Nephron (organoid): ENCODE measurements around the gene CNTNAP2.

ENCODE experiments used
- H3K27ac Mint-ChIP-seq, 3 experiments: 2 replicates each; pipeline ENCODE4 v1.8.0; 2020; ENCODE audit warnings: mixed read lengths in 3 of 3, mild to moderate bottlenecking in 2 of 3, moderate library complexity in 1 of 3
- H3K27me3 Mint-ChIP-seq: 2 replicates; pipeline ENCODE4 v1.8.0; 2021; ENCODE audit warnings: low read depth, mild to moderate bottlenecking, moderate library complexity, mixed read lengths
- H3K36me3 Mint-ChIP-seq: 2 replicates; pipeline ENCODE4 v1.8.0; 2020; ENCODE audit warnings: low read depth, mixed read lengths
- H3K4me1 Mint-ChIP-seq: 2 replicates; pipeline ENCODE4 v1.8.0; 2020; ENCODE audit warnings: mixed read lengths
- H3K4me3 Mint-ChIP-seq, 3 experiments: 2 replicates each; pipeline ENCODE4 v1.8.0; 2020; ENCODE audit warnings: mild to moderate bottlenecking in 3 of 3, mixed read lengths in 3 of 3, moderate library complexity in 2 of 3
- H3K9me3 Mint-ChIP-seq: 2 replicates; pipeline ENCODE4 v1.8.0; 2020; ENCODE audit warnings: mixed read lengths
- TF ChIP-seq, protein P1 (sequence below), 3 experiments: fragments of 200-600 bp; sonication (generic); IDR thresholded peaks; one replicate each; pipeline ENCODE4 v1.5.0; 2021; ENCODE audit warnings: antibody characterized with exemption in 3 of 3; ENCODE audit not compliant: unreplicated experiment in 3 of 3

Gene CNTNAP2

GRCh38 chr7:147411096-147411495 is 1294.5 kb downstream of the CNTNAP2 start:
- no peaks in the 10 kb centered on the region for H3K9me3 Mint-ChIP-seq
- TF ChIP-seq, protein P1, sequence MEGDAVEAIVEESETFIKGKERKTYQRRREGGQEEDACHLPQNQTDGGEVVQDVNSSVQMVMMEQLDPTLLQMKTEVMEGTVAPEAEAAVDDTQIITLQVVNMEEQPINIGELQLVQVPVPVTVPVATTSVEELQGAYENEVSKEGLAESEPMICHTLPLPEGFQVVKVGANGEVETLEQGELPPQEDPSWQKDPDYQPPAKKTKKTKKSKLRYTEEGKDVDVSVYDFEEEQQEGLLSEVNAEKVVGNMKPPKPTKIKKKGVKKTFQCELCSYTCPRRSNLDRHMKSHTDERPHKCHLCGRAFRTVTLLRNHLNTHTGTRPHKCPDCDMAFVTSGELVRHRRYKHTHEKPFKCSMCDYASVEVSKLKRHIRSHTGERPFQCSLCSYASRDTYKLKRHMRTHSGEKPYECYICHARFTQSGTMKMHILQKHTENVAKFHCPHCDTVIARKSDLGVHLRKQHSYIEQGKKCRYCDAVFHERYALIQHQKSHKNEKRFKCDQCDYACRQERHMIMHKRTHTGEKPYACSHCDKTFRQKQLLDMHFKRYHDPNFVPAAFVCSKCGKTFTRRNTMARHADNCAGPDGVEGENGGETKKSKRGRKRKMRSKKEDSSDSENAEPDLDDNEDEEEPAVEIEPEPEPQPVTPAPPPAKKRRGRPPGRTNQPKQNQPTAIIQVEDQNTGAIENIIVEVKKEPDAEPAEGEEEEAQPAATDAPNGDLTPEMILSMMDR (IDR thresholded peaks at IDR 0.05; ENCODE audit: unreplicated experiment in 3 of 3), result no peak
- H3K27ac Mint-ChIP-seq, result no peak overlapping the region
- no peaks in the 10 kb centered on the region for H3K27me3 Mint-ChIP-seq
- H3K4me3 Mint-ChIP-seq, result no peak overlapping the region
- no peaks in the 10 kb centered on the region for H3K36me3 Mint-ChIP-seq
- peaks cover 25% of the 10 kb centered on the region for H3K4me1 Mint-ChIP-seq

DNA sequence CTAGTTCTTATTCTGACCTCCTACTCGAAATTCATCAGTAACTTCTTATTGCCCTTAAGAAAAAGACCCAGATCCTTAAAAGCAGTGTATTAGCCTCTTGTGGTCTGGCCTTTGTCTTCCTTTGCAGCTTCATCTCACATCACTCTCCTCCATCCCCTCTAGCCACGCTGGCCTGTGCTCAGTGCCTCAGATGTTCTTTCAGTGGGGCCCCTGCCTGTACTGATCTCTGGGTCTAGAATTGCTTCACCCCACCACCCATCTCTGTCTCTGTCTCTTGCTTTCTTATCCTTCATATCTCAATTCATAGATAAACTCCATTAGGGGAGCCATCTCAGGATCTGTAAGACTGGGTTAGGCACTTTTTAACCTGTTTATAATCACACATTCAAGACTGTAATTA is 1295.5 kb downstream of the CNTNAP2 start:
- Mint-ChIP-seq H3K4me1 (peaks cover 19% of the 10 kb centered on the region), H3K36me3 (no peaks in the 10 kb centered on the region), H3K4me3 (no peak overlapping the region), H3K27ac (no peak overlapping the region), H3K27me3 (no peaks in the 10 kb centered on the region), H3K9me3 (no peaks in the 10 kb centered on the region)
- TF ChIP-seq, protein P1 (IDR thresholded peaks at IDR 0.05; ENCODE audit: unreplicated experiment in 3 of 3), result no peak

- peaks cover 19% of the 10 kb centered on the region for H3K4me1 Mint-ChIP-seq
- H3K4me3 Mint-ChIP-seq, result peak overlapping the region in 1 of 3 experiments; percentile 12
- H3K36me3 Mint-ChIP-seq, result no peaks in the 10 kb centered on the region
- no peaks in the 10 kb centered on the region for H3K9me3 Mint-ChIP-seq
- H3K27ac Mint-ChIP-seq, result peak overlapping the region in 2 of 3 experiments; percentile 4 to 41
- TF ChIP-seq, protein P1 (IDR thresholded peaks at IDR 0.05; ENCODE audit: unreplicated experiment in 3 of 3), result no peak
- no peaks in the 10 kb centered on the region for H3K27me3 Mint-ChIP-seq
Measured at GRCh38 chr7:147412782-147413556, 1296.4 kb downstream of the CNTNAP2 start.

DNA sequence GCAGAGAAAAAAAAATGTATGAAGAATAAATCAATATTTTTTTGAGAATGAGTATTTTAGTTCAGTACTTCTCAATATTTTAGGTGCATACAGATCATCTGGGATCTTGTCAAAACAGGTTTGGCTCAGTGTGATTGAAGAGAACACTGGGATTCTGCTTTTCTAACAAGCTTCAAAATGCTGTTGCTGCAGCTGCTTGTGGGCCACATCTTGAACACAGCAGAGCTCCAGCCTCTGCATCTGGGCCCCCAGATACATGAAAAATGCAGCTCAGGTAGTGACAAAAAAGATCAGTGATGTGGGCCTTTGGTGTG is 1296.9 kb downstream of the CNTNAP2 start:
- Mint-ChIP-seq H3K4me1 (peaks cover 21% of the 10 kb centered on the region), H3K9me3 (no peaks in the 10 kb centered on the region), H3K27ac (peak overlapping the region in 2 of 3 experiments; percentile 4 to 41), H3K27me3 (no peaks in the 10 kb centered on the region), H3K36me3 (no peaks in the 10 kb centered on the region), H3K4me3 (peak overlapping the region in 1 of 3 experiments; percentile 12)
- TF ChIP-seq, protein P1 (IDR thresholded peaks at IDR 0.05; ENCODE audit: unreplicated experiment in 3 of 3), result no peak

GRCh38 chr7:147415991-147416390 is 1299.4 kb downstream of the CNTNAP2 start:
- H3K4me1 Mint-ChIP-seq, result peaks cover 28% of the 10 kb centered on the region
- H3K9me3 Mint-ChIP-seq, result no peaks in the 10 kb centered on the region
- no peak overlapping the region for H3K4me3 Mint-ChIP-seq
- H3K27me3 Mint-ChIP-seq, result no peaks in the 10 kb centered on the region
- TF ChIP-seq, protein P1 (IDR thresholded peaks at IDR 0.05; ENCODE audit: unreplicated experiment in 3 of 3), result no peak
- no peaks in the 10 kb centered on the region for H3K36me3 Mint-ChIP-seq
- H3K27ac Mint-ChIP-seq, result no peak overlapping the region

DNA sequence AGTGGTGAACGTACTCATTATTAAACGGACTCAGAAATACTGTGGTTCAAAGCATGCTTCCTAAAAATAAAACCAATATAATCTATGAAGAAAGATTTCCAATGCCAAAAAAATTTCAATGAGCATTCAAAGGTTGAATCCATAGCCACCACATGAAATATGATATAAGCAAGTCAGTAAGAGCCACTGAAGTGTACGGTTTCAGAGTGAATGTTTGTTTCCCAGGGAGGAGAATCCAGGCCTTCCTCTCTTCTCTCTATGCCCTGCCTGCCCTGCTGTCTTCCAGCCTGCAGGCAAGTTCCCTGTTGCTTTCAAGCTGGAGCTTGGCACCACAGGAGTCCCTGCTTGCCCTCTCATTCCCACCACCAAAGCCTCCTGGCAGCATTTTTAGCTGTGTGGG is 1302.4 kb downstream of the CNTNAP2 start:
- Mint-ChIP-seq H3K36me3 (no peaks in the 10 kb centered on the region), H3K4me3 (no peak overlapping the region), H3K27me3 (no peaks in the 10 kb centered on the region), H3K27ac (no peak overlapping the region), H3K4me1 (peaks cover 9% of the 10 kb centered on the region), H3K9me3 (no peaks in the 10 kb centered on the region)
- TF ChIP-seq, protein P1 (IDR thresholded peaks at IDR 0.05; ENCODE audit: unreplicated experiment in 3 of 3), result no peak
